Tibial artery (tissue), 4 donors: ENCODE measurements around the gene DNM1.
A peak's percentile ranks its signal among the peaks of the same experiment; 100 is the strongest.
"Not testable (repeated sequence)": the region's sequence is repeated elsewhere in the genome, so short reads cannot be mapped to it uniquely, and the experiment has no call there.

ENCODE experiments used
- DNase-seq, 2 donors: peaks; one replicate each; pipeline ENCODE4 v3.0.0-alpha.2; 2019
- H3K27ac ChIP-seq, 2 donors: fragments of 200-600 bp; sonication (generic) in 1 of 2; 1 replicate in 1 of 2; 2 replicates in 1 of 2; pipeline ENCODE4 v1.5.1; 2018 to 2019; ENCODE audit warnings: mild to moderate bottlenecking in 1 of 2
- H3K27me3 ChIP-seq, 2 donors: fragments of 200-600 bp; sonication (generic) in 1 of 2; one replicate each; pipeline versions ENCODE4 v1.5.1 to v1.6.0; 2016 to 2019
- H3K36me3 ChIP-seq, 3 donors: fragments of 200-600 bp; sonication (generic) in 2 of 3; one replicate each; pipeline ENCODE4 v1.5.1; 2016 to 2019; ENCODE audit warnings: mild to moderate bottlenecking in 2 of 3
- H3K4me1 ChIP-seq, 4 donors: fragments of 200-600 bp; sonication (generic) in 2 of 4; 1 replicate in 3 of 4; 2 replicates in 1 of 4; pipeline ENCODE4 v1.5.1; 2016 to 2019
- H3K4me3 ChIP-seq, 2 donors: fragments of 200-600 bp; sonication (generic) in 1 of 2; 1 replicate in 1 of 2; 2 replicates in 1 of 2; pipeline ENCODE4 v1.5.1; 2018 to 2019; ENCODE audit warnings: mild to moderate bottlenecking in 2 of 2
- H3K9me3 ChIP-seq, 3 donors: fragments of 200-600 bp; sonication (generic) in 1 of 3; one replicate each; pipeline ENCODE4 v1.5.1; 2016 to 2019
- CTCF ChIP-seq, 2 experiments: fragments of 200-600 bp in 1 of 2; fragments of 450-650 bp in 1 of 2; IDR thresholded peaks; one replicate each; pipeline ENCODE4 v1.5.1; 2017 to 2019; ENCODE audit warnings: antibody characterized with exemption in 2 of 2, mild to moderate bottlenecking in 1 of 2, moderate library complexity in 1 of 2
- intact Hi-C: fragments of 100-400 bp; cut with DNase I; formaldehyde crosslinking; loops from one replicate; pipeline ENCODE4 v1.15.0; 2023; ENCODE audit warnings: low total_unique reads

Gene DNM1

GRCh38 chr9:128276008-128276573 lies 72.9 kb downstream of the DNM1 start, which contains the start of gene SWI5:
TSS of gene SWI5 (plus strand) at chr9:128276276.
- no peaks in the 10 kb centered on the region for H3K27me3 ChIP-seq
- DNase-seq: peak; percentile 100
- H3K4me1 ChIP-seq: peaks cover 0 to 29% (median 22%) of the 10 kb centered on the region in 4 donors
- H3K9me3 ChIP-seq: no peaks in the 10 kb centered on the region
- intact Hi-C loops: no loop called here
- peak in 1 of 2 experiments; percentile 12 for TF ChIP-seq CTCF (IDR thresholded peaks at IDR 0.05)
- H3K27ac ChIP-seq: peak within 1 kb of the TSS; percentile 83 to 88
- peaks cover 18 to 26% (median 25%) of the 10 kb centered on the region in 3 donors for H3K36me3 ChIP-seq
- peak within 1 kb of the TSS; percentile 68 to 94 for H3K4me3 ChIP-seq

GRCh38 chr9:128276574-128277270 lies 73.5 kb downstream of the DNM1 start:
- peak overlapping the region; percentile 80 to 83 for H3K27ac ChIP-seq
- H3K4me1 ChIP-seq: peaks cover 0 to 29% (median 22%) of the 10 kb centered on the region in 4 donors
- intact Hi-C loops: no loop called here
- H3K4me3 ChIP-seq: peak overlapping the region; percentile 68 to 94
- H3K27me3 ChIP-seq: no peaks in the 10 kb centered on the region
- H3K9me3 ChIP-seq: no peaks in the 10 kb centered on the region
- TF ChIP-seq CTCF (IDR thresholded peaks at IDR 0.05): no peak
- DNase-seq: peak in 1 of 2 donors; percentile 38
- peaks cover 14 to 19% (median 19%) of the 10 kb centered on the region in 3 donors for H3K36me3 ChIP-seq

- H3K4me1 ChIP-seq: peaks cover 0 to 22% (median 14%) of the 10 kb centered on the region in 4 donors
- DNase-seq, H3K27me3 ChIP-seq, H3K27ac ChIP-seq, intact Hi-C loops, H3K36me3 ChIP-seq, H3K4me3 ChIP-seq, H3K9me3 ChIP-seq: not testable (repeated sequence)
Observed at GRCh38 chr9:128279088-128280073, 76.2 kb downstream of the DNM1 start.

- no peaks in the 10 kb centered on the region for H3K9me3 ChIP-seq
- H3K4me1 ChIP-seq: peaks cover 0 to 14% (median 7%) of the 10 kb centered on the region in 4 donors
- intact Hi-C loops: no loop called here
- DNase-seq: no peak
- TF ChIP-seq CTCF (IDR thresholded peaks at IDR 0.05): no peak
- H3K36me3 ChIP-seq: peaks cover 0 to 5% (median under 1%) of the 10 kb centered on the region in 3 donors
- H3K27me3 ChIP-seq: no peaks in the 10 kb centered on the region
- no peak overlapping the region for H3K4me3 ChIP-seq
- H3K27ac ChIP-seq: no peak overlapping the region
Observed at GRCh38 chr9:128280084-128280622, 77.0 kb downstream of the DNM1 start.

GRCh38 chr9:128282500-128282899 lies 79.3 kb downstream of the DNM1 start:
- Histone ChIP-seq H3K27ac (no peak overlapping the region), H3K9me3 (no peaks in the 10 kb centered on the region), H3K27me3 (no peaks in the 10 kb centered on the region), H3K36me3 (peaks cover 5 to 28% (median 17%) of the 10 kb centered on the region in 3 donors), H3K4me1 (peaks cover 0 to 2% (median under 1%) of the 10 kb centered on the region in 4 donors), H3K4me3 (no peak overlapping the region)
- intact Hi-C loops: no loop called here
- no peak for TF ChIP-seq CTCF (IDR thresholded peaks at IDR 0.05)
- DNase-seq: no peak
